Calu3 (cell line): ENCODE measurements around the gene KBTBD3. TPM values are rescaled to one million over a fixed set of nuclear protein-coding genes. Genes with fewer than 3 reads are reported as not detected.

Source experiments
- Bru-seq: library from RNA; stranded (reverse); fragments of 400-500 nt; gene quantifications from one replicate; lab custom pipeline; 2021; lab: Mats Ljungman, UMichigan
- BruChase-seq, 2 experiments: library from RNA; stranded (reverse); fragments of 400-500 nt; gene quantifications; one replicate each; lab custom pipeline; 2021; lab: Mats Ljungman, UMichigan
- BruUV-seq: library from RNA; stranded (reverse); fragments of 400-500 nt; replicated peaks from 2 replicates; lab custom pipeline; 2021; lab: Mats Ljungman, UMichigan
- CTCF ChIA-PET: fragments of 300-600 bp; sonication (Branson Sonifier 250); formaldehyde crosslinking; loops from one replicate; lab custom pipeline; 2022; ENCODE audit warnings: antibody characterized with exemption; lab: Charles Lee
- DNase-seq: peaks from one replicate; pipeline ENCODE4 v3.0.0; 2022
- H3K27ac Mint-ChIP-seq: one replicate; pipeline ENCODE4 v1.8.0; 2022; ENCODE audit warnings: mixed read lengths; ENCODE audit not compliant: unreplicated experiment
- H3K27me3 Mint-ChIP-seq: one replicate; pipeline ENCODE4 v1.8.0; 2022; ENCODE audit warnings: mixed read lengths; ENCODE audit not compliant: unreplicated experiment
- H3K36me3 Mint-ChIP-seq: one replicate; pipeline ENCODE4 v1.8.0; 2022; ENCODE audit warnings: mild to moderate bottlenecking, moderate library complexity, mixed read lengths; ENCODE audit not compliant: insufficient read depth, unreplicated experiment
- H3K4me1 Mint-ChIP-seq: one replicate; pipeline ENCODE4 v1.8.0; 2022; ENCODE audit warnings: mild to moderate bottlenecking, low read depth, mixed read lengths; ENCODE audit not compliant: unreplicated experiment
- H3K4me3 Mint-ChIP-seq: one replicate; pipeline ENCODE4 v1.8.0; 2022; ENCODE audit warnings: mild to moderate bottlenecking, low read depth, moderate library complexity, mixed read lengths; ENCODE audit not compliant: unreplicated experiment
- H3K9me3 Mint-ChIP-seq: one replicate; pipeline ENCODE4 v1.8.0; 2022; ENCODE audit warnings: low read depth, mixed read lengths; ENCODE audit not compliant: unreplicated experiment
- CTCF ChIP-seq: fragments of 200-600 bp; IDR thresholded peaks from one replicate; pipeline ENCODE4 v1.8.0; 2022; ENCODE audit warnings: antibody characterized with exemption; ENCODE audit not compliant: unreplicated experiment
- intact Hi-C: fragments of 100-400 bp; cut with micrococcal nuclease; formaldehyde crosslinking; loops from one replicate; pipeline ENCODE4 v1.10.0; 2022; ENCODE audit not compliant: unreplicated experiment
- long read RNA-seq: library from polyadenylated mRNA; stranded (forward); transcript quantifications from one replicate; pipeline ENCODE4 v2.0.0, GENCODE V29; 2022
- total RNA-seq: library from RNA; stranded (reverse); gene quantifications from 2 replicates; pipeline ENCODE4 v1.2.3, GENCODE V29; 2022

The KBTBD3 gene
- total RNA-seq (5.0 and 7.1 TPM in 2 replicates), Bru-seq, nascent RNA (percentile 49 among the genes with signal in this experiment), BruChase-seq, experiment 1, labeled RNA remaining after a 6-hour chase (percentile 35 among the genes with signal in this experiment), BruChase-seq, experiment 2, labeled RNA remaining after a 2-hour chase (percentile 44 among the genes with signal in this experiment)
- long read RNA-seq, transcript KBTBD3-205 (4 exons, 2,682 nt): major isoform, 6 of 15 reads
- long read RNA-seq, transcript KBTBD3-201 (3 exons, 3,751 nt): major isoform, 6 of 15 reads
- long read RNA-seq, partial matches to known transcripts: 2 of 15 reads
- long read RNA-seq, other reads (novel, unspliced or antisense): 1 of 15 reads

GRCh38 chr11:106076919-106077608 is at the start of gene KBTBD3:
Gene KBTBD3 (minus strand): TSS chr11:106077347. CDS start chr11:106059097, 18,250 bp downstream.
- Mint-ChIP-seq H3K27me3 (no peaks in the 10 kb centered on the region), H3K4me3 (peak within 1 kb of the TSS; percentile 86), H3K36me3 (peaks cover 24% of the 10 kb centered on the region), H3K27ac (peak within 1 kb of the TSS; percentile 84), H3K9me3 (no peaks in the 10 kb centered on the region), H3K4me1 (peaks cover 17% of the 10 kb centered on the region)
- peak; percentile 93 for DNase-seq
- intact Hi-C loops: loop anchor here (5.0 to 10.0 kb wide), 2 partner anchors 55 to 142 kb away; partner anchors contain the start of gene MSANTD4
- CTCF ChIA-PET: interaction anchor here (0.6 to 0.9 kb wide), 3 partner anchors 13 to 1346 kb away, joined by 3 to 4 read pairs (median 3); no protein-coding TSS in a partner anchor
- no TSS peak for BruUV-seq
- no peak for TF ChIP-seq CTCF

- no TSS peak for BruUV-seq
- H3K36me3 Mint-ChIP-seq: no peaks in the 10 kb centered on the region
Measured at GRCh38 chr11:106121570-106122320, 44.6 kb upstream of the KBTBD3 start.

GRCh38 chr11:106105986-106106385 is 28.8 kb upstream of the KBTBD3 start:
- Mint-ChIP-seq H3K4me3 (no peak overlapping the region), H3K27me3 (no peaks in the 10 kb centered on the region), H3K36me3 (no peaks in the 10 kb centered on the region), H3K27ac (no peak overlapping the region), H3K4me1 (no peaks in the 10 kb centered on the region), H3K9me3 (peaks cover 4% of the 10 kb centered on the region)
- CTCF ChIA-PET: no interaction called here
- TF ChIP-seq CTCF: no peak
- BruUV-seq: no TSS peak
- no peak for DNase-seq
- intact Hi-C loops: no loop called here

More at GRCh38 chr11:106121570-106122320, 44.6 kb upstream of the KBTBD3 start:
- no peak overlapping the region for H3K4me3 Mint-ChIP-seq
- DNase-seq: no peak
- no peak for TF ChIP-seq CTCF
- CTCF ChIA-PET: no interaction called here
- peaks cover 12% of the 10 kb centered on the region for H3K27me3 Mint-ChIP-seq
- peaks cover 3% of the 10 kb centered on the region for H3K9me3 Mint-ChIP-seq
- intact Hi-C loops: no loop called here
- no peak overlapping the region for H3K27ac Mint-ChIP-seq
- H3K4me1 Mint-ChIP-seq: no peaks in the 10 kb centered on the region

GRCh38 chr11:106101819-106102218 is 24.7 kb upstream of the KBTBD3 start:
- H3K4me3 Mint-ChIP-seq: no peak overlapping the region
- H3K27ac Mint-ChIP-seq: no peak overlapping the region
- no peaks in the 10 kb centered on the region for H3K9me3 Mint-ChIP-seq
- CTCF ChIA-PET: no interaction called here
- DNase-seq: no peak
- TF ChIP-seq CTCF: no peak
- H3K36me3 Mint-ChIP-seq: peaks cover 4% of the 10 kb centered on the region
- BruUV-seq: no TSS peak
- no peaks in the 10 kb centered on the region for H3K4me1 Mint-ChIP-seq
- H3K27me3 Mint-ChIP-seq: no peaks in the 10 kb centered on the region
- intact Hi-C loops: no loop called here
